ENCODE measurements around the gene ARID5B. TPM values are rescaled to one million over a fixed set of nuclear protein-coding genes. Genes with fewer than 3 reads are reported as not detected.

Gene ARID5B
- total and polyA plus RNA-seq, 5 donors from 2014 or later, result 58.1 to 169 (median 64.0) TPM

GRCh38 chr10:61898435-61898778 is 3.1 kb upstream of the ARID5B start:
- H3K27me3 ChIP-seq (ENCODE audit: control insufficient read depth, insufficient read depth, low read length), result no peaks in the 10 kb centered on the region
- peak overlapping the region; percentile 15 for H3K4me3 ChIP-seq (ENCODE audit: low read depth, low read length)
- H3K27me3 Mint-ChIP-seq, result peaks cover 6% of the 10 kb centered on the region
- H3K27ac Mint-ChIP-seq, result peak overlapping the region in 2 of 3 donors; percentile 27 to 93
- H3K27ac ChIP-seq (ENCODE audit: insufficient read depth, low read length, poor library complexity, severe bottlenecking), result peak overlapping the region; percentile 95
- peaks cover 39% of the 10 kb centered on the region for H3K4me1 ChIP-seq (ENCODE audit: control insufficient read depth, insufficient read depth, low read length, poor library complexity, severe bottlenecking)
- no peak for ATAC-seq (ENCODE audit: low read depth in 2 of 2)
- peaks cover 13 to 34% (median 26%) of the 10 kb centered on the region in 4 donors for H3K4me1 Mint-ChIP-seq
- no peaks in the 10 kb centered on the region for H3K36me3 ChIP-seq (ENCODE audit: control insufficient read depth, insufficient read depth, low read length)
- H3K36me3 Mint-ChIP-seq, result no peaks in the 10 kb centered on the region
- H3K9me3 Mint-ChIP-seq, result no peaks in the 10 kb centered on the region
- no peak for DNase-seq
- peak overlapping the region in 3 of 4 donors; percentile 40 to 76 (median 56) for H3K4me3 Mint-ChIP-seq
- no peaks in the 10 kb centered on the region for H3K9me3 ChIP-seq (ENCODE audit: control insufficient read depth in 2 of 2, low read length in 2 of 2)

DNA sequence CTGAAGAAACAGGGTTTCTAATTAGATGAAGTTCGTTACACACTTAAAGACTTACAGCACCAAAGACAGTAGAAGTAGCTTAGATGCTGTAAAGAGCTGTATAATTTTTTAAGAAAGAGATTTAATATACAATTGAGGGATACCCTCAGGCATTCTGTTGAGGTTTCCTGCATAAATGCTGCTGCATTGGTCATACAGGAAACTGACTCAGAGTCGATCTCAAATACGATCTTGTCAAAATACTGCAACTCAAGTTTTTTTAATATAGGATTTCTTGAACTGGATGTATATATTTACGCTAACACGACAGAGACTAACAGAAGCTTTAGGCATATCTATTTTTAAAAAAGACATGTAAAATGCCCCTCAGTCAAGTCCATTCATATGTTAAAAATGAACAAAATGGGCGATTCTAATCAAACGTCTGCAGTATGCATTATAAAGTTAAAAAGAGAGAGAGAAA is 2.4 kb upstream of the ARID5B start:
- Mint-ChIP-seq H3K4me3 (peak overlapping the region; percentile 91 to 94 (median 92)), H3K4me1 (peaks cover 13 to 35% (median 26%) of the 10 kb centered on the region in 4 donors), H3K36me3 (no peaks in the 10 kb centered on the region), H3K27ac (peak overlapping the region; percentile 64 to 93 (median 93)), H3K27me3 (peaks cover 6% of the 10 kb centered on the region), H3K9me3 (no peaks in the 10 kb centered on the region)
- Histone ChIP-seq H3K27ac (ENCODE audit: insufficient read depth, low read length, poor library complexity, severe bottlenecking) (peak overlapping the region; percentile 95), H3K4me3 (ENCODE audit: low read depth, low read length) (peak overlapping the region; percentile 100), H3K4me1 (ENCODE audit: control insufficient read depth, insufficient read depth, low read length, poor library complexity, severe bottlenecking) (peaks cover 43% of the 10 kb centered on the region), H3K9me3 (ENCODE audit: control insufficient read depth in 2 of 2, low read length in 2 of 2) (no peaks in the 10 kb centered on the region), H3K27me3 (ENCODE audit: control insufficient read depth, insufficient read depth, low read length) (no peaks in the 10 kb centered on the region), H3K36me3 (ENCODE audit: control insufficient read depth, insufficient read depth, low read length) (no peaks in the 10 kb centered on the region)
- peak in 2 of 3 donors; percentile 16 to 64 for DNase-seq
- no peak for ATAC-seq (ENCODE audit: low read depth in 2 of 2)

DNA sequence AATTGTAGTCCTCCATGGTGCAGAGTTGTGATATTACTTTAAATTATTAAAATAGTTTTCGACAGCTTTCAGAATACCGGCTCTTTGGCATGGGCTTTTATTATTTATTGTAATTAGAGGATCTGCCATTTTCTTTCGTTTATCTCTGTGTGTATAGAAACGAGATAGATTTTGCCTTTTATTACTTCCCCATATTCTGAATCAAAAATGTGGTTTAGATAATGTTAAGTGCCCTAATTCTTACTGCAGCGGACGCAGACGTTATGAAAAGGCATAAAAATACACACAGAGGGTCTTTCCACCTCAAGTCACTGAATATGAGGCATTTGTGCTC is 1.9 kb upstream of the ARID5B start:
- no peaks in the 10 kb centered on the region for H3K9me3 ChIP-seq (ENCODE audit: control insufficient read depth in 2 of 2, low read length in 2 of 2)
- Mint-ChIP-seq H3K4me3 (peak overlapping the region; percentile 91 to 94 (median 92)), H3K36me3 (no peaks in the 10 kb centered on the region), H3K4me1 (peaks cover 17 to 41% (median 31%) of the 10 kb centered on the region in 4 donors), H3K27ac (peak overlapping the region; percentile 93 to 97 (median 93)), H3K9me3 (no peaks in the 10 kb centered on the region), H3K27me3 (peaks cover 6% of the 10 kb centered on the region)
- no peak for ATAC-seq (ENCODE audit: low read depth in 2 of 2)
- peaks cover 48% of the 10 kb centered on the region for H3K4me1 ChIP-seq (ENCODE audit: control insufficient read depth, insufficient read depth, low read length, poor library complexity, severe bottlenecking)
- DNase-seq, result no peak
- peak overlapping the region; percentile 100 for H3K4me3 ChIP-seq (ENCODE audit: low read depth, low read length)
- H3K27me3 ChIP-seq (ENCODE audit: control insufficient read depth, insufficient read depth, low read length), result no peaks in the 10 kb centered on the region
- no peaks in the 10 kb centered on the region for H3K36me3 ChIP-seq (ENCODE audit: control insufficient read depth, insufficient read depth, low read length)
- H3K27ac ChIP-seq (ENCODE audit: insufficient read depth, low read length, poor library complexity, severe bottlenecking), result peak overlapping the region; percentile 95

GRCh38 chr10:61899997-61900828 is 1.3 kb upstream of the ARID5B start:
- Histone ChIP-seq H3K27me3 (ENCODE audit: control insufficient read depth, insufficient read depth, low read length) (no peaks in the 10 kb centered on the region), H3K36me3 (ENCODE audit: control insufficient read depth, insufficient read depth, low read length) (no peaks in the 10 kb centered on the region), H3K9me3 (ENCODE audit: control insufficient read depth in 2 of 2, low read length in 2 of 2) (no peaks in the 10 kb centered on the region), H3K4me1 (ENCODE audit: control insufficient read depth, insufficient read depth, low read length, poor library complexity, severe bottlenecking) (peaks cover 54% of the 10 kb centered on the region), H3K4me3 (ENCODE audit: low read depth, low read length) (peak overlapping the region; percentile 100), H3K27ac (ENCODE audit: insufficient read depth, low read length, poor library complexity, severe bottlenecking) (peak overlapping the region; percentile 95)
- H3K9me3 Mint-ChIP-seq, result no peaks in the 10 kb centered on the region
- no peaks in the 10 kb centered on the region for H3K36me3 Mint-ChIP-seq
- DNase-seq (peak; percentile 41 to 83 (median 62)), ATAC-seq (ENCODE audit: low read depth in 2 of 2) (peak in 1 of 2 donors; percentile 11)
- H3K4me1 Mint-ChIP-seq, result peaks cover 23 to 46% (median 36%) of the 10 kb centered on the region in 4 donors
- H3K27ac Mint-ChIP-seq, result peak overlapping the region; percentile 93 to 97 (median 93)
- H3K4me3 Mint-ChIP-seq, result peak overlapping the region; percentile 91 to 94 (median 92)
- H3K27me3 Mint-ChIP-seq, result peaks cover 6% of the 10 kb centered on the region

GRCh38 chr10:61901829-61902444 is 438 bp downstream of the ARID5B start:
- Mint-ChIP-seq H3K36me3 (no peaks in the 10 kb centered on the region), H3K4me1 (peaks cover 24 to 59% (median 44%) of the 10 kb centered on the region in 4 donors), H3K4me3 (peak overlapping the region; percentile 91 to 94 (median 92)), H3K27ac (peak overlapping the region; percentile 93 to 97 (median 93)), H3K27me3 (peaks cover 6% of the 10 kb centered on the region), H3K9me3 (no peaks in the 10 kb centered on the region)
- peak overlapping the region; percentile 100 for H3K4me3 ChIP-seq (ENCODE audit: low read depth, low read length)
- H3K4me1 ChIP-seq (ENCODE audit: control insufficient read depth, insufficient read depth, low read length, poor library complexity, severe bottlenecking), result peaks cover 58% of the 10 kb centered on the region
- H3K9me3 ChIP-seq (ENCODE audit: control insufficient read depth in 2 of 2, low read length in 2 of 2), result no peaks in the 10 kb centered on the region
- no peaks in the 10 kb centered on the region for H3K27me3 ChIP-seq (ENCODE audit: control insufficient read depth, insufficient read depth, low read length)
- DNase-seq (no peak), ATAC-seq (ENCODE audit: low read depth in 2 of 2) (no peak)
- H3K27ac ChIP-seq (ENCODE audit: insufficient read depth, low read length, poor library complexity, severe bottlenecking), result peak overlapping the region; percentile 95
- H3K36me3 ChIP-seq (ENCODE audit: control insufficient read depth, insufficient read depth, low read length), result no peaks in the 10 kb centered on the region

- Mint-ChIP-seq H3K4me1 (peaks cover 29 to 58% (median 43%) of the 10 kb centered on the region in 4 donors), H3K9me3 (no peaks in the 10 kb centered on the region), H3K27ac (peak overlapping the region; percentile 93 to 97 (median 93)), H3K27me3 (peaks cover 6% of the 10 kb centered on the region), H3K36me3 (peaks cover 3% of the 10 kb centered on the region), H3K4me3 (peak overlapping the region; percentile 91 to 94 (median 92))
- ATAC-seq (ENCODE audit: low read depth in 2 of 2), result peak; percentile 25 to 30
- Histone ChIP-seq H3K4me1 (ENCODE audit: control insufficient read depth, insufficient read depth, low read length, poor library complexity, severe bottlenecking) (peaks cover 58% of the 10 kb centered on the region), H3K36me3 (ENCODE audit: control insufficient read depth, insufficient read depth, low read length) (no peaks in the 10 kb centered on the region), H3K4me3 (ENCODE audit: low read depth, low read length) (peak overlapping the region; percentile 100), H3K27ac (ENCODE audit: insufficient read depth, low read length, poor library complexity, severe bottlenecking) (peak overlapping the region; percentile 95), H3K9me3 (ENCODE audit: control insufficient read depth in 2 of 2, low read length in 2 of 2) (no peaks in the 10 kb centered on the region), H3K27me3 (ENCODE audit: control insufficient read depth, insufficient read depth, low read length) (no peaks in the 10 kb centered on the region)
- peak; percentile 64 to 86 (median 78) for DNase-seq
Measured at GRCh38 chr10:61902445-61903220, 1.1 kb downstream of the ARID5B start.

DNA sequence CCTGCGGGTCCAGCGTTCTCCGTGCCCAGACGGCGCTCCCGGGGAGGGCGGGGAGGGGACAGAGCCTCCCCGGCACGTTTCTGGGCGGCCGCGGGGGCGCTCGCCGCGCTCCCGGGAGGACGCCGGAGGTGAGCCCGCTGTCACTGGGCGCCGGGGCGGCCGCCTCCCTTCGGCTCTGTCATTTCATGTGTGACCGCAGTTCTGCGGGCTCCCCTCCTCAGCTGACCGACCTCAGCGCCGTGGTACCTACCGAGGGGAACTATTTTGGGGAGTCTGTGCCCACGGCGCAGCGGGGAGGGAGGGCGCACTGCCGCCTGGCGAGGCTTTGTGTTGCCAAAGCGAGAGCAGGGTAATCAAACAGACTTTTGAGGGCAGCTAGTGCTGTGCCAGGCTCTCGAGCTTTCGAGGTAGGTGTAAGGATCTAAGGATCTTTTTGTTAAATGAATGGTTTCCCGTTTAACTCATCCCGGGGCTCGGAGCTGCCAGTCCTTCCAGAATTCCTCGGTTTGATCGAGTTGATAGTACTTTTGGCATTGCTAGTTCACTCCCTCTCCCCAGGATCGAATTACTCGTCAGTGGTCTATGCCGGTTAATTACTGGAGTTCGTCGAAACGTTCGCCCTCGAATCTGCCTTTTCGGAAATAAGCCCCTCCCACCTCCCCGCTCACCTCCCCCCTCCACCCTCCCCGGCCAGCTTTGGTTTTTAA is 1.9 kb downstream of the ARID5B start:
- Histone ChIP-seq H3K27ac (ENCODE audit: insufficient read depth, low read length, poor library complexity, severe bottlenecking) (peak overlapping the region; percentile 95), H3K36me3 (ENCODE audit: control insufficient read depth, insufficient read depth, low read length) (peaks cover 6% of the 10 kb centered on the region), H3K27me3 (ENCODE audit: control insufficient read depth, insufficient read depth, low read length) (no peaks in the 10 kb centered on the region), H3K4me3 (ENCODE audit: low read depth, low read length) (peak overlapping the region; percentile 97), H3K4me1 (ENCODE audit: control insufficient read depth, insufficient read depth, low read length, poor library complexity, severe bottlenecking) (peaks cover 54% of the 10 kb centered on the region), H3K9me3 (ENCODE audit: control insufficient read depth in 2 of 2, low read length in 2 of 2) (no peaks in the 10 kb centered on the region)
- peaks cover 29 to 56% (median 38%) of the 10 kb centered on the region in 4 donors for H3K4me1 Mint-ChIP-seq
- peaks cover 6% of the 10 kb centered on the region for H3K27me3 Mint-ChIP-seq
- peak overlapping the region; percentile 93 to 98 (median 98) for H3K27ac Mint-ChIP-seq
- no peaks in the 10 kb centered on the region for H3K9me3 Mint-ChIP-seq
- DNase-seq (peak; percentile 61 to 84 (median 69)), ATAC-seq (ENCODE audit: low read depth in 2 of 2) (peak; percentile 38 to 51)
- H3K36me3 Mint-ChIP-seq, result peaks cover 3% of the 10 kb centered on the region
- peak overlapping the region; percentile 90 to 93 (median 92) for H3K4me3 Mint-ChIP-seq
